IMR-90 (cell line): ENCODE data around the gene NSF. TPM values are rescaled to one million over a fixed set of nuclear protein-coding genes. Genes with fewer than 3 reads are reported as not detected.

Experiments
- ATAC-seq: fragments of 200-7000 bp; cut with Tn5 transposase; 2 replicates; pipeline ENCODE4 v1.9.1; 2020; ENCODE audit warnings: low read depth, mild to moderate bottlenecking, moderate library complexity
- BruUV-seq: library from RNA; stranded (reverse); fragments of 400-500 nt; replicated peaks from 2 replicates; lab custom pipeline; 2021; lab: Mats Ljungman, UMichigan
- CTCF ChIA-PET: fragments of 300-600 bp; formaldehyde crosslinking; extraction: SDS; loops from one replicate; lab custom pipeline; 2021; ENCODE audit warnings: antibody characterized with exemption; lab: Yijun Ruan, JAX
- POLR2A ChIA-PET: fragments of 300-600 bp; sonication (Branson Sonifier 250); formaldehyde crosslinking; loops from one replicate; lab custom pipeline; 2022; ENCODE audit warnings: antibody characterized with exemption; ENCODE audit not compliant: unreplicated experiment; lab: Charles Lee
- DNase-seq: peaks from one replicate; pipeline ENCODE4 v3.0.0; 2013
- H2AFZ ChIP-seq: replicated peaks from 2 replicates; pipeline ENCODE3; 2013; ENCODE audit warnings: low read length, mild to moderate bottlenecking; ENCODE audit not compliant: poor library complexity
- H2AK5ac ChIP-seq: 2 replicates; pipeline ENCODE4 v1.6.1; 2013; ENCODE audit warnings: low read depth, low read length, inconsistent platforms
- H2AK9ac ChIP-seq: replicated peaks from 2 replicates; pipeline ENCODE3; 2013; ENCODE audit warnings: mild to moderate bottlenecking, low read depth, low read length, moderate library complexity; ENCODE audit not compliant: poor library complexity
- H2BK120ac ChIP-seq: 2 replicates; pipeline ENCODE4 v1.6.1; 2013; ENCODE audit warnings: low read depth, low read length, inconsistent platforms
- H2BK15ac ChIP-seq: 3 replicates; pipeline ENCODE4 v1.6.1; 2013; ENCODE audit warnings: low read depth, low read length, inconsistent platforms
- H2BK20ac ChIP-seq: 2 replicates; pipeline ENCODE4 v1.6.1; 2013; ENCODE audit warnings: low read depth, mild to moderate bottlenecking, inconsistent platforms, low read length, moderate library complexity
- H2BK5ac ChIP-seq: 2 replicates; pipeline ENCODE4 v1.6.1; 2013; ENCODE audit warnings: mild to moderate bottlenecking, low read depth, low read length, inconsistent platforms; ENCODE audit not compliant: poor library complexity, severe bottlenecking
- H3K14ac ChIP-seq: replicated peaks from 2 replicates; pipeline ENCODE4 v1.6.1; 2013; ENCODE audit warnings: low read depth, low read length, inconsistent platforms
- H3K18ac ChIP-seq: 2 replicates; pipeline ENCODE4 v1.6.1; 2013; ENCODE audit warnings: low read depth, low read length, control low read depth
- H3K23ac ChIP-seq: 2 replicates; pipeline ENCODE4 v1.6.1; 2013; ENCODE audit warnings: low read depth, low read length, inconsistent platforms
- H3K27ac ChIP-seq: 2 replicates; pipeline ENCODE4 v1.5.1; 2013; ENCODE audit warnings: mild to moderate bottlenecking, control low read depth, low read length; ENCODE audit not compliant: insufficient read depth
- H3K27me3 ChIP-seq: 2 replicates; pipeline ENCODE4 v1.6.1; 2013; ENCODE audit warnings: low read length; ENCODE audit not compliant: control insufficient read depth, insufficient read depth
- H3K36me3 ChIP-seq: 2 replicates; pipeline ENCODE4 v1.6.1; 2013; ENCODE audit warnings: low read length, mixed read lengths; ENCODE audit not compliant: control insufficient read depth, insufficient read depth
- H3K4ac ChIP-seq: 2 replicates; pipeline ENCODE4 v1.6.1; 2013; ENCODE audit warnings: low read depth, low read length, inconsistent platforms
- H3K4me1 ChIP-seq: 2 replicates; pipeline ENCODE4 v1.6.1; 2013; ENCODE audit warnings: low read length, mixed read lengths; ENCODE audit not compliant: control insufficient read depth, insufficient read depth
- H3K4me2 ChIP-seq: 2 replicates; pipeline ENCODE4 v1.6.1; 2013; ENCODE audit warnings: low read depth, mild to moderate bottlenecking, control low read depth, low read length, moderate library complexity
- H3K4me3 ChIP-seq: 2 replicates; pipeline ENCODE4 v1.5.1; 2013; ENCODE audit warnings: low read depth, mild to moderate bottlenecking, control low read depth, low read length, moderate library complexity; ENCODE audit not compliant: insufficient read depth
- H3K56ac ChIP-seq: 2 replicates; pipeline ENCODE4 v1.6.1; 2013; ENCODE audit warnings: low read length, inconsistent platforms; ENCODE audit not compliant: insufficient read depth; ENCODE audit errors: extremely low read depth
- H3K79me1 ChIP-seq, 2 experiments: 2 replicates each; pipeline ENCODE4 v1.6.1; 2013; ENCODE audit warnings: low read length in 2 of 2, inconsistent platforms in 1 of 2, low read depth in 1 of 2
- H3K9ac ChIP-seq: 2 replicates; pipeline ENCODE4 v1.6.1; 2013; ENCODE audit warnings: low read depth, low read length, control low read depth
- H3K9me1 ChIP-seq: 2 replicates; pipeline ENCODE4 v1.6.1; 2013; ENCODE audit warnings: low read length, inconsistent platforms; ENCODE audit not compliant: insufficient read depth
- H3K9me3 ChIP-seq: 2 replicates; pipeline ENCODE4 v1.6.1; 2013; ENCODE audit warnings: low read length; ENCODE audit not compliant: control insufficient read depth, insufficient read depth
- H4K20me1 ChIP-seq: 2 replicates; pipeline ENCODE4 v1.6.1; 2013; ENCODE audit warnings: low read length, inconsistent platforms; ENCODE audit not compliant: insufficient read depth
- H4K5ac ChIP-seq: 2 replicates; pipeline ENCODE4 v1.6.1; 2013; ENCODE audit warnings: mild to moderate bottlenecking, low read depth, low read length, control low read depth
- H4K8ac ChIP-seq, 2 experiments: 2 replicates each; pipeline ENCODE4 v1.6.1; 2013; ENCODE audit warnings: low read depth in 2 of 2, low read length in 2 of 2, control low read depth in 1 of 2, inconsistent platforms in 1 of 2
- H4K91ac ChIP-seq: 2 replicates; pipeline ENCODE4 v1.6.1; 2013; ENCODE audit warnings: low read depth, low read length, inconsistent platforms; ENCODE audit not compliant: insufficient read depth
- CEBPB ChIP-seq: IDR thresholded peaks from 2 replicates; pipeline ENCODE4 v1.6.1; 2012; ENCODE audit warnings: low read depth, low read length, improper control_type of control experiment
- CHD1 ChIP-seq: IDR thresholded peaks from 2 replicates; pipeline ENCODE4 v1.6.1; 2012; ENCODE audit warnings: low read depth, low read length, improper control_type of control experiment
- FOS ChIP-seq: fragments of 150-350 bp; IDR thresholded peaks from 2 replicates; pipeline ENCODE4 v1.6.1; 2016; ENCODE audit warnings: low read depth, low read length
- MAFK ChIP-seq: IDR thresholded peaks from 2 replicates; pipeline ENCODE4 v1.6.1; 2012; ENCODE audit warnings: low read depth, low read length, improper control_type of control experiment
- MAZ ChIP-seq: IDR thresholded peaks from 2 replicates; pipeline ENCODE4 v1.6.1; 2012; ENCODE audit warnings: low read depth, mild to moderate bottlenecking, low read length, improper control_type of control experiment, moderate library complexity, borderline replicate concordance
- MXI1 ChIP-seq: IDR thresholded peaks from 2 replicates; pipeline ENCODE4 v1.6.1; 2012; ENCODE audit warnings: low read depth, mild to moderate bottlenecking, low read length, moderate library complexity, borderline replicate concordance
- POLR2A ChIP-seq: IDR thresholded peaks from 2 replicates; pipeline ENCODE4 v1.6.1; 2012; ENCODE audit warnings: mild to moderate bottlenecking, low read depth, low read length
- RAD21 ChIP-seq: IDR thresholded peaks from 2 replicates; pipeline ENCODE4 v1.6.1; 2012; ENCODE audit warnings: low read length, improper control_type of control experiment
- SMC3 ChIP-seq: fragments of 150-350 bp; IDR thresholded peaks from 2 replicates; pipeline ENCODE4 v1.6.1; 2016; ENCODE audit warnings: low read depth, mild to moderate bottlenecking, antibody characterized with exemption, low read length, moderate library complexity
- WGBS, 2 experiments: methylation state at CpG; one replicate each; pipeline versions ENCODE4 v1.1.5 to v1.1.7; 2013; ENCODE audit warnings: missing lambda C conversion rate in 2 of 2; ENCODE audit not compliant: insufficient read length in 1 of 2; ENCODE audit errors: extremely low coverage in 2 of 2; 5-methylcytosine and 5-hydroxymethylcytosine counted together
- dilution Hi-C: fragments of 300-500 bp; cut with HindIII; formaldehyde crosslinking; loops from one replicate; pipeline ENCODE4 v1.14.3; 2018; ENCODE audit warnings: low sequenced_read_pairs; ENCODE audit not compliant: unreplicated experiment
- in situ Hi-C: fragments of 300-500 bp; cut with MboI; formaldehyde crosslinking; loops from 3 replicates; pipeline ENCODE4 v1.14.3; 2019; ENCODE audit warnings: low sequenced_read_pairs, inconsistent platforms, mixed read lengths
- intact Hi-C: fragments of 100-400 bp; cut with micrococcal nuclease; formaldehyde crosslinking; loops from 2 replicates; pipeline ENCODE4 v1.10.0; 2022
- polyA plus RNA-seq, 3 experiments: library from polyadenylated mRNA; depleted of rRNA; stranded (reverse); fragments of >200 nt; gene quantifications; 2 replicates each; pipeline ENCODE4 v1.2.3, GENCODE V29; 2012; ENCODE audit warnings: low replicate concordance in 1 of 3
- total RNA-seq: library from RNA; depleted of rRNA; stranded (reverse); fragments of >200 nt; gene quantifications from 2 replicates; pipeline ENCODE4 v1.2.3, GENCODE V29; 2012
- TF ChIP-seq, protein P1 (sequence below): conservative IDR thresholded peaks from 2 replicates; pipeline ENCODE4 v1.5.1; 2012; ENCODE audit warnings: mild to moderate bottlenecking, low read depth, low read length, improper control_type of control experiment
- TF ChIP-seq, protein P2 (sequence below): fragments of 150-350 bp; IDR thresholded peaks from 2 replicates; pipeline ENCODE4 v1.6.1; 2016; ENCODE audit warnings: low read depth, mild to moderate bottlenecking, low read length, moderate library complexity, borderline replicate concordance
- TF ChIP-seq, protein P3 (sequence below): fragments of 150-350 bp; IDR thresholded peaks from 2 replicates; pipeline ENCODE4 v1.6.1; 2017; ENCODE audit warnings: mild to moderate bottlenecking, antibody characterized with exemption, low read length, low read depth

The NSF gene
- total and polyA plus RNA-seq, 2 of the 4 experiments (the other 2 are of a cell fraction) = 38.9 to 110 TPM

DNA sequence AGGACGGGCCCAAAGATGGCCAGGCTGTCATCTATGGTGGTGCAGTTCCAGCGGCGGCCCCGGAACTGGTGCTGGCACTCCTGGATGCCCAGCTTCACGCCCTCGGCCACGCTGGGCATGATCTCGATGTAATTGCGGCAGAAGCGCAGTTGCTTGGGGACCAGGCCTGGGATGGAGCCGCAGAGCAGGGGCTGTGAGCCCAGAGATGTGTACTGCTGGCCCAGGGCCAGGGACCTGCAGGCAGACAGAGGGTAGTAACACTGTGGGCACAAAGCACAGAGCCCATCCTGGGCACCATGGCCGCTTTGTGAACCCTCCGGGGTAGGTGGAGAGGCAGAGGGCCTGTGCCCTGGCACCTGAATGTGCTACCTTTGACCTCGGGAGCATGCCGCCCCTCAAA lies 183.2 kb downstream of the NSF start:
- H4K20me1 ChIP-seq = no peaks in the 10 kb centered on the region
- TF ChIP-seq CHD1 (no peak), POLR2A (no peak), MXI1 (no peak), RAD21 (no peak), MAZ (no peak), MAFK (no peak), FOS (no peak), SMC3 (no peak), CEBPB (no peak)
- TF ChIP-seq, protein P1, sequence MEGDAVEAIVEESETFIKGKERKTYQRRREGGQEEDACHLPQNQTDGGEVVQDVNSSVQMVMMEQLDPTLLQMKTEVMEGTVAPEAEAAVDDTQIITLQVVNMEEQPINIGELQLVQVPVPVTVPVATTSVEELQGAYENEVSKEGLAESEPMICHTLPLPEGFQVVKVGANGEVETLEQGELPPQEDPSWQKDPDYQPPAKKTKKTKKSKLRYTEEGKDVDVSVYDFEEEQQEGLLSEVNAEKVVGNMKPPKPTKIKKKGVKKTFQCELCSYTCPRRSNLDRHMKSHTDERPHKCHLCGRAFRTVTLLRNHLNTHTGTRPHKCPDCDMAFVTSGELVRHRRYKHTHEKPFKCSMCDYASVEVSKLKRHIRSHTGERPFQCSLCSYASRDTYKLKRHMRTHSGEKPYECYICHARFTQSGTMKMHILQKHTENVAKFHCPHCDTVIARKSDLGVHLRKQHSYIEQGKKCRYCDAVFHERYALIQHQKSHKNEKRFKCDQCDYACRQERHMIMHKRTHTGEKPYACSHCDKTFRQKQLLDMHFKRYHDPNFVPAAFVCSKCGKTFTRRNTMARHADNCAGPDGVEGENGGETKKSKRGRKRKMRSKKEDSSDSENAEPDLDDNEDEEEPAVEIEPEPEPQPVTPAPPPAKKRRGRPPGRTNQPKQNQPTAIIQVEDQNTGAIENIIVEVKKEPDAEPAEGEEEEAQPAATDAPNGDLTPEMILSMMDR = no peak
- TF ChIP-seq, protein P2, sequence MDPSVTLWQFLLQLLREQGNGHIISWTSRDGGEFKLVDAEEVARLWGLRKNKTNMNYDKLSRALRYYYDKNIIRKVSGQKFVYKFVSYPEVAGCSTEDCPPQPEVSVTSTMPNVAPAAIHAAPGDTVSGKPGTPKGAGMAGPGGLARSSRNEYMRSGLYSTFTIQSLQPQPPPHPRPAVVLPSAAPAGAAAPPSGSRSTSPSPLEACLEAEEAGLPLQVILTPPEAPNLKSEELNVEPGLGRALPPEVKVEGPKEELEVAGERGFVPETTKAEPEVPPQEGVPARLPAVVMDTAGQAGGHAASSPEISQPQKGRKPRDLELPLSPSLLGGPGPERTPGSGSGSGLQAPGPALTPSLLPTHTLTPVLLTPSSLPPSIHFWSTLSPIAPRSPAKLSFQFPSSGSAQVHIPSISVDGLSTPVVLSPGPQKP = no peak
- TF ChIP-seq, protein P3, sequence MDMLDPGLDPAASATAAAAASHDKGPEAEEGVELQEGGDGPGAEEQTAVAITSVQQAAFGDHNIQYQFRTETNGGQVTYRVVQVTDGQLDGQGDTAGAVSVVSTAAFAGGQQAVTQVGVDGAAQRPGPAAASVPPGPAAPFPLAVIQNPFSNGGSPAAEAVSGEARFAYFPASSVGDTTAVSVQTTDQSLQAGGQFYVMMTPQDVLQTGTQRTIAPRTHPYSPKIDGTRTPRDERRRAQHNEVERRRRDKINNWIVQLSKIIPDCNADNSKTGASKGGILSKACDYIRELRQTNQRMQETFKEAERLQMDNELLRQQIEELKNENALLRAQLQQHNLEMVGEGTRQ = no peak
- no peak overlapping the region for H3K23ac ChIP-seq
- CTCF ChIA-PET = no interaction called here
- H4K5ac ChIP-seq = no peak overlapping the region
- H4K91ac ChIP-seq = no peak overlapping the region
- in situ Hi-C loops (no loop called here), dilution Hi-C loops (no loop called here), intact Hi-C loops (loop anchor here (5.0 kb wide), 1 partner anchor 44 kb away; the partner anchor contains the start of gene WNT3)
- no peak overlapping the region for H2BK120ac ChIP-seq
- H3K4me1 ChIP-seq = no peaks in the 10 kb centered on the region; the same call in none of the 2 replicates
- WGBS, 2 experiments = 87% methylated on average over 14 of the region's 15 CpGs; no CpG with 5 or more reads in 1 of the 2 experiments
- DNase-seq (no peak), ATAC-seq (no peak)
- no peak overlapping the region for H3K56ac ChIP-seq
- peaks cover 3% of the 10 kb centered on the region; the same call in 1 of the 2 replicates for H3K27me3 ChIP-seq
- no peak overlapping the region for H2AK5ac ChIP-seq
- H3K4me2 ChIP-seq = no peak overlapping the region
- no peak overlapping the region for H2BK5ac ChIP-seq
- no peak overlapping the region for H2BK15ac ChIP-seq
- H2AFZ ChIP-seq = no peak overlapping the region
- no TSS peak for BruUV-seq
- H3K18ac ChIP-seq = no peak overlapping the region
- H3K14ac ChIP-seq = no peak overlapping the region
- no peaks in the 10 kb centered on the region for H3K36me3 ChIP-seq
- no peak overlapping the region for H3K27ac ChIP-seq
- no peak overlapping the region for H3K4me3 ChIP-seq
- no peak overlapping the region for H2BK20ac ChIP-seq
- H3K9me3 ChIP-seq = no peaks in the 10 kb centered on the region
- H3K4ac ChIP-seq = no peak overlapping the region
- no peak overlapping the region for H4K8ac ChIP-seq
- 0 out of 4 replicates have a peak, but pooled peaks cover 0 to 5% of the 10 kb centered on the region in 2 experiments for H3K79me1 ChIP-seq
- no peak overlapping the region for H3K9ac ChIP-seq
- no peak overlapping the region for H2AK9ac ChIP-seq
- peaks cover 7% of the 10 kb centered on the region; the same call in 1 of the 2 replicates for H3K9me1 ChIP-seq
- POLR2A ChIA-PET = no interaction called here
